ENCODE measurements around the gene CR1. TPM values are rescaled to one million over a fixed set of nuclear protein-coding genes. Genes with fewer than 3 reads are reported as not detected.
"Not testable (repeated sequence)": the region's sequence is repeated elsewhere in the genome, so short reads cannot be mapped to it uniquely, and the experiment has no call there.

Gene CR1
- 10 to 100 TPM; 17.1 to 20.2 (median 18.6) TPM for polyA plus RNA-seq (ENCODE audit: insufficient read length in 4 of 4)

- peak in 2 of 4 donors; percentile 20 to 21 for DNase-seq (ENCODE audit: low read depth in 4 of 4, low spot score in 2 of 4)
Measured at GRCh38 chr1:207495801-207496792, at the start of gene CR1. CR1 (plus strand) TSS chr1:207496157; CDS start chr1:207496268, 111 bp downstream.

- no peak for DNase-seq (ENCODE audit: low read depth in 4 of 4, low spot score in 2 of 4)
Measured at GRCh38 chr1:207453710-207454045, 42.3 kb upstream of the CR1 start.

- DNase-seq (ENCODE audit: low read depth in 4 of 4, low spot score in 2 of 4), result peak in 1 of 4 donors; percentile 25
Measured at GRCh38 chr1:207454046-207454964, 41.7 kb upstream of the CR1 start, which contains the start of gene CR2. CR2 (plus strand) TSS chr1:207454328; CDS start chr1:207454419, 91 bp downstream.

GRCh38 chr1:207455183-207455754 lies 40.7 kb upstream of the CR1 start:
- no peak for DNase-seq (ENCODE audit: low read depth in 4 of 4, low spot score in 2 of 4)

GRCh38 chr1:207458414-207458813 lies 37.5 kb upstream of the CR1 start:
- no peak for DNase-seq (ENCODE audit: low read depth in 4 of 4, low spot score in 2 of 4)

- no peak for DNase-seq (ENCODE audit: low read depth in 4 of 4, low spot score in 2 of 4)
Measured at GRCh38 chr1:207459008-207459407, 36.9 kb upstream of the CR1 start.

- DNase-seq (ENCODE audit: low read depth in 4 of 4, low spot score in 2 of 4), result no peak
Measured at GRCh38 chr1:207461649-207462048, 34.3 kb upstream of the CR1 start.

- no peak for DNase-seq (ENCODE audit: low read depth in 4 of 4, low spot score in 2 of 4)
Measured at GRCh38 chr1:207462535-207462934, 33.4 kb upstream of the CR1 start.

- DNase-seq (ENCODE audit: low read depth in 4 of 4, low spot score in 2 of 4), result no peak
Measured at GRCh38 chr1:207463021-207463420, 32.9 kb upstream of the CR1 start.

GRCh38 chr1:207463571-207463970 lies 32.4 kb upstream of the CR1 start:
- DNase-seq (ENCODE audit: low read depth in 4 of 4, low spot score in 2 of 4), result no peak

- DNase-seq (ENCODE audit: low read depth in 4 of 4, low spot score in 2 of 4), result no peak
Measured at GRCh38 chr1:207470927-207471326, 25.0 kb upstream of the CR1 start.

GRCh38 chr1:207474210-207474609 lies 21.7 kb upstream of the CR1 start:
- DNase-seq (ENCODE audit: low read depth in 4 of 4, low spot score in 2 of 4), result no peak

- no peak for DNase-seq (ENCODE audit: low read depth in 4 of 4, low spot score in 2 of 4)
Measured at GRCh38 chr1:207486198-207486597, 9.8 kb upstream of the CR1 start.

- DNase-seq (ENCODE audit: low read depth in 4 of 4, low spot score in 2 of 4), result no peak
Measured at GRCh38 chr1:207487636-207488035, 8.3 kb upstream of the CR1 start.

GRCh38 chr1:207493212-207493611 lies 2.7 kb upstream of the CR1 start:
- no peak for DNase-seq (ENCODE audit: low read depth in 4 of 4, low spot score in 2 of 4)

- DNase-seq (ENCODE audit: low read depth in 4 of 4, low spot score in 2 of 4), result no peak
Measured at GRCh38 chr1:207494171-207494570, 1.8 kb upstream of the CR1 start.

- not testable (repeated sequence) for DNase-seq (ENCODE audit: low read depth in 4 of 4, low spot score in 2 of 4)
Measured at GRCh38 chr1:207495281-207495680, 676 bp upstream of the CR1 start.

GRCh38 chr1:207497941-207498340 lies 2.0 kb downstream of the CR1 start:
- no peak for DNase-seq (ENCODE audit: low read depth in 4 of 4, low spot score in 2 of 4)

- DNase-seq (ENCODE audit: low read depth in 4 of 4, low spot score in 2 of 4), result peak in 3 of 4 donors; percentile 34 to 67 (median 53)
Measured at GRCh38 chr1:207499573-207499972, 3.6 kb downstream of the CR1 start.

GRCh38 chr1:207500306-207500705 lies 4.3 kb downstream of the CR1 start:
- no peak for DNase-seq (ENCODE audit: low read depth in 4 of 4, low spot score in 2 of 4)

GRCh38 chr1:207501071-207501470 lies 5.1 kb downstream of the CR1 start:
- no peak for DNase-seq (ENCODE audit: low read depth in 4 of 4, low spot score in 2 of 4)

All from left renal cortex interstitium (tissue), 4 donors.